Kidney tubule cell (primary cell): Measurements from ENCODE around the gene TCFL5.
A peak's percentile ranks its signal among the peaks of the same experiment; 100 is the strongest.

Experiments used
- DNase-seq: peaks from one replicate; pipeline ENCODE4 v3.0.0-alpha.2; 2018; ENCODE audit warnings: low spot score

The TCFL5 gene

DNA sequence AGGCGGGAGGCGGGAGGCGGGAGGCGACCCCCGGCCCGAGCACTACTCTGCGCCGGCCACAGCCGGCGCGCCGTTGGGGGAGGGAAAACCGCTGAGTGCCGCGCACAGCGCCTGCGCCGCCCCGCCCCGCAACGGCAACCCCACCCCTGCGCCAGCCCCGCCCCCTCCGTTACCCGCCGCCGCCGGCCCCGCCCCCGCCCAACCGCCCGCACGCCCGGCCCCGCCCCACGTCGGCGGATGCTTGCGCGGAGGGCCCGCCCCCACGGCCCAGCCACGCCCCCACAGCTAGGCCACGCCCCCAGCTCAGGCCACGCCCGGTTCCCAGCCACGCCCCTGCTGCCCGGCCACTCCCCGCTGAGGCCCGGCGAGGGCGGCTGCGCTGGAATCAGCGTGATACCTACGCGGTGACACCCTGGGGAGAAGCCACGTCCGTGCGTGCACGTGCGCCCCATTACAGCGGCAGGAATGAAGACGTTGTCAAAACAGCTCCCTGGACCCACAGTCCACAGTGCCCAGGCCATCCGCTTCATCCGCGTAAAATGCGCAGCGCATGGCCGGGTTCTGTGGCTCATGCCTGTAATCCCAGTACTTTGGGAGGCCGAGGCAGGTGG, at the start of gene TCFL5:
Gene TCFL5, minus strand, starts transcription at position 97 of the 611 bp plus-strand sequence. CDS start 152 bp downstream, outside the sequence.
- peak; percentile 89 for DNase-seq

- no peak for DNase-seq
Observed at GRCh38 chr20:62910777-62911497, 49.3 kb upstream of the TCFL5 start.

DNA sequence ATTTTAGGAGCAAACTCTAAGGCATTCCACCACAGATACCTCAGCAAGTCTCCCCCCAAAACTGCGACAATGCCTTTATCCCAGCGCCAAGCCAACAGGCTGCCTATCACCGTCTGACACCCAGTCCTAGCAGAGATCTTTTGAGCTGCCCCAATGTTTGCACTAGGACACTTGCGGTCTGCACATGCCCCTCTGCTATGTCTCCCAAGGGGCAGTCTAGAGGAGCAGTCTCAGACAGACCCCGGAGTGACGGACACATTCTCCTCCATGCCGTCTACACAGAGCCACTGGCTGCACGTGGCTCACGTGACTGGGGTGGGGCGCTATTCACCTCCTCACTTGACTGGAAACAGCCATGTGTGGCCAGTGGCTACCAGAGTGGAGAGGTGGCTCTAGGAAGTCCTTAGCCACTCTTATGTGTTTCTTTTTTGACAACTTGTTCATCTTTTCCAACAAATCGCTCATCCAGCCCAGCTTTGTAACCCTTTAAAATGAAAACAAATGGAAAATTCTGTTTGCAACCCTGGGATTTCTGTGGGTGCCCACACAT, 48.7 kb upstream of the TCFL5 start:
- DNase-seq: no peak

- DNase-seq: no peak
Observed at GRCh38 chr20:62908971-62909791, 47.6 kb upstream of the TCFL5 start.

DNA sequence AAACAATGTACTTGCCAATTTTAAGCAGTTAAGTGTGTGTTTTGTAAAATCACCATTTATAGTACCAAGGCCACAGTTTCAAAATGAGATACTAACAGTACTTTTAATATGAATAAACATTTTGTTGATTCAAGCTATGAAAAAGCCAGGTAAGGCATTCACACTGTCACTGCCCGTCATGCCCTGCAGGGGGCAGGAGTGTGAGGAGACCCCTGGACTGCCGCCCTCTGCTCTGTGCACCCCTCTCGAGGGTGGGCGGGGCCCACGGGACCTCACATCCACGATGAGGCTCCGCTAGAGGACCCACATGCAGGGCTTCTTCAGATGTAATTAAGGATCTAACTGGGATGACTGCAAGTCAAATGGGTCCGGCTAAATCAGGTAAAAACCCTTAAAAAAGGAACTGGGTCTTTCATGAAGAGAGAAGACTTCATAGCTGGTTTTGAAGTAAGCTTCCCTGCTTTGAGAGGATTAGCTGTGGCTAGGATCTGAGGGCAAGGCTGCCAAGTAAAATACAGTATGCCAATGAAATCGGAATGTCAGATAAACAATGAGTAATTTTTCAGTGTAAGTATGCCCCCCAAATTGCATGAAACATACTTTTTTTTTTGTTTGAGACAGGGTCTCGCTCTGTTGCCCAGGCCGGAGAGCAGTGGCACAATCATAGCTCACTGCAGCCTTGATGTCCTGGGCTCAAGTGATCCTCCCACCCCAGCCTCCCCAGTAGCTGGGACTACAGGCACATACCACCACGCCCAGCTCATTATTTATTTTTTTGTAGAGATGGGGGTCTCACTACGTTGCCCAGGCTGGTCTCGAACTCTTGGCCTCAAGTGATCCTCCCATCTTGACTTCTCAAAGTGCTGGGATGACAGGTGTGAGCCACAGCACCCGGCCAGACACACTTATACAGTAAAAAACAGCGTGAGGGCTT, 46.0 kb upstream of the TCFL5 start:
- no peak for DNase-seq

DNA sequence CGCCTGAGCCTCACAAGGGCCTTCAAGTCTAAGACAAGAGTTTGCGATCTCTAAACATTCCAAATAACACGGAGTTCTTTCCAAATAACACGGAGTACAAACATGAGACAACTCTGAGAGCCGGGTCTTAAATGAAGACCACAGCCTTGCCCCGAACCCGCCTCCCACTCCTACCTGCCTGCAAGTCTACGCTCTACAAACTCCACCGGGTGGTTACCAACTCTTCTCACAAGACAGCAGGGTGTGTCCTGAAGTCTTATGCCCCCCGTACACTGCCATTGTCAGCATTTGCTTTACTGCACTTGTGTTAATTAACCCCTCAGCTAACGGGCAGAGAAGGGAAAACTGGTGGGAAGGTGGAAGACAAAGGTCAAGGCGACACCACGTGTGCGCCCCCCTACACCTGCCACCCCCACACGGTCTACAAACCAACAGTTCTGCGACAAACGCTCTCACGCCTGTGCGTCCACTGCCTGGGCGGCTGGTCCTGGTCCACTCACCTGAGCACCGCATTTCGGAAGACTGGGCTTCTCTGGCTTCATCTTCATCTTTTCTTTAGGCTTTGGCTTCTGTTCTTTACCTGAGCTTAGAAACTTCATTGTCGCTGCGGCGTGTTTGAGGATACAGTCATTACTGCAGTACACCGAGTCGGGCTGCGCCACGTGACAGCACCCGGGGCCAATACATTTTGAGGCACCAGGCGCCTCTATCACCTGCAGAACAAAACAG, 45.2 kb upstream of the TCFL5 start:
- no peak for DNase-seq

DNA sequence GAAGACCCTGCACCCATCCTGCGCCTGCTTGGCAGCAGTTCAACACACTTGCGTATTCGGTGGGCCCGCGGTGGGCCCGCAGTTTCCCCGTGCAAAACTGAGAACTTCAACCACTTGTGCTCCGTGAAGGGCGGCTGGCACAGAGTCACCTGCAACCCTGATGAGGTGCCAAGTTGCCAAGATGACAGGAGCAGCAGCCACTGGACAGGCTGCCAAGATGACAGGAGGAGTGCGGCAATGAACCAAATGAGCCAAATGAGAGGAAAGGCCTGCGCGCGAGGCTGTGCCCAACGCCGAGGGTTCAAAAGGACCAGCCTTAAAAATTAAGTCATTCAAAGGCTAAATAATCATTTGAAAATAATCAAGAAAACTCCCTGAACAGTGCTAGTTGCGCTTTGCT, 44.6 kb upstream of the TCFL5 start:
- no peak for DNase-seq

DNA sequence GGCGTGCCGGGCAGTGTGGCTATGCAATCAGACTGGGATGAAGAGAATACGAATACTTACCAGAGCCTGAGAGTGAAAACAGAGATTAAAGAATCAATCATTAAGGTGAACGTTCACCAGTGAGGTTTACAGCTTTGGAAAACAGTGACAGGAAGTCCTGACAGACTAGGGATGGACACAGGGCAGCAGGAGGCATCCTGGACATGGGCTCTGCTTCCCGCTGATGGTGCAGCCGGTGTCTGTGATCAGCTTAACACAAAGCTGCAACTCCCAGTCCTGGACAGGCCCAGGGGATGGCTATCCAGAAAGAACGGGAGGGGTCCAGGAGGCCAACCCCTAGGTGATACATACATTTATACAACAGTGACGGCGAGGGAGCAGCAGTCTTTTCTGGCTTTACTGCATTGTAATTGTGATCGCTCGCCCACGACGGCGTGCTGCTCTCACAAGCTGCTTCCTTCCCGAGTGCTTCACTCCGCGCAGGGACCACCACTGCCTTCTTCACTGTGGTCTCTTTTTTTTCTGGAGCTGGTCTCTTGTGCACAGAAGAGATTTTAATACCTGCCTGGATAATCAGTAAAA, 44.0 kb upstream of the TCFL5 start:
- no peak for DNase-seq

GRCh38 chr20:62902926-62903615, 41.4 kb upstream of the TCFL5 start:
- DNase-seq: no peak

DNA sequence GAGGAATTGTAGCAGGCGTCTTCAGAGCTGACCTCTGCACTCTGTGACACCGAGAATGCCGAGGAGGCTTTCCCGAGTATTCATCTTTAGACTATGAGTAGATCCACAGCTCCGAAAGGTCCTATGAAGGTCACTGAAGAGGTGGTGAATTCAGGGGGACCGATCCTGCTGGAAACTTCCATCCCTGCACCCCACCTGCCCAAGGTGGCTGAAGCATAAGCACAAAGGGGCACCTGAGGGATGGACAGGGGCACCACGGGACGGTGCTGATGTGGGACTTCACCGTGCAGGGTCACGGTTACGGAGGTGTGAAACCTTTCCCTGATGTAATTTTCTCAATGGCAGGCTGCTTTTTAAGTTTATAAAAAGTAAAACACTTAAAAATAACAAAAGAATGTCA, 40.3 kb upstream of the TCFL5 start:
- DNase-seq: no peak

DNA sequence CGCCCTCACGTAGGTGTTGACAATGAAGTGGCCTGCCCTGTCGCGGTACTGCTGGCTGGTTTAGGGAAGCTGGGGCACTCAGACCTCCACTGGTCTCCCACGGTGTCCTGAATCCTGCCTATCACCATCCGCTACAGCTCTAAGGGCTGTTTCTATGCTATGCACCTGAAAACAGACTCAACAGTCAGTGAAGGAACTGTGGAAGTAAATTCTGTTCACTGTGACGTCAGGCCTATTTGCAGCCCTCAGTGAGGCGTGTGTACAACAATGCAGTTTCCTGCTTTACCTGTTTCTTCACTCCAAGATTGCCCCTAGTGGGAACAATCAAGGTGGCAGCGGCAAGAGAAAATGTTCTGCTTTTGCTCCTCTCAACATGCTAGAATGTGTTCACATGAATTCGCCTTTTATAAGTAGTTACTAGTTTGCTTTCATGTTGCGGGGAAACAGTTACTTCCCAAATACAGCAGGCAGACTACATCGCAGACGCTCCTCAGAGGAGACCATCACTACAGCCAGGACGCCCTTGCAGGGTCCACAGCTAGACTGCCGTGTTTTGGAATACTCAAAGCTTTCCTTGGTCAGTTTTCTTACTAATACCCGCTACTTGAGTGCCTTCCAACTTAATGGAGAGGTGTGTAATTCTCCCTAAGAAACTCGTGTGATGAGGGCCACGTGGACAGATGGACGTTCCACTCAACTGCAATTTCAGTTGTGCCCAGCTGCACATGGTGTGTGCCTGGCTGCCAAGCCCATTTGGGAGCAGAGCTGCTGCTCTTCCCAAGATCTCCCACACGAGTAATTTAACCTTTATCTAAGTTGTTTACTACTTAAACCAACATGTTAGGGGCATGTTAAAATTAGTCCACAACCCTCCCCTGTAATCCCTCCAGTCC, 39.3 kb upstream of the TCFL5 start:
- peak; percentile 66 for DNase-seq

DNA sequence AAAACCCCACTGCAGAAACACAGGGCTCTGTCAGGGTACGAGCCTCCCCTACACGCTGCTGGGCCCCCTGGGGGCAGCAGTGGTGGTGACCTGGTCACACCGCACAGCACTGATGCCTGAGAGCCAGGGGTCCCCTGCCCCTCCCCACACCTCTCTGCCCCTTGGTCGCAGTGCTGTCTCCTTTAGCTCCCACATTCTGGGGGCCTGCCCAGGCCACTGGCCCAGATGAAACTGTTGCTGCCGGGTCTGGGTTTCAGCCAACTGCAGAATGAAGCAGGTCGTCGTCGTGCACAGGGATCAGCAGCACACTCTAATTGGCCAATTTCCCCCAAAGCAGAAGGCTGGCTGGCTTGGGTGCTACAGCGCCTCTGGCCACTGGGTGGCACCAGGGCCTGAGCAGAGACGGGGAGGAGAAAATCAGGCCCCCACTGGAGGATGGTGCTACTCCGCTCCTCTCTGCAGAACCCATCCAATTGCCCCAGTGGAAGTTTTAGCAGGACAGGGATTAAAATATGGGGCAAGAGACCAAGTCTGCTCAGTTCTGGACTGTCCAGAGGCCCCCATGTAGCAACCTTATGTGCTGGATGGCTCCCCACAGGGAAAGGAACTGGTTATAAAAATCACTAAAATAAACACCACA, 38.5 kb upstream of the TCFL5 start:
- DNase-seq: peak; percentile 61

DNA sequence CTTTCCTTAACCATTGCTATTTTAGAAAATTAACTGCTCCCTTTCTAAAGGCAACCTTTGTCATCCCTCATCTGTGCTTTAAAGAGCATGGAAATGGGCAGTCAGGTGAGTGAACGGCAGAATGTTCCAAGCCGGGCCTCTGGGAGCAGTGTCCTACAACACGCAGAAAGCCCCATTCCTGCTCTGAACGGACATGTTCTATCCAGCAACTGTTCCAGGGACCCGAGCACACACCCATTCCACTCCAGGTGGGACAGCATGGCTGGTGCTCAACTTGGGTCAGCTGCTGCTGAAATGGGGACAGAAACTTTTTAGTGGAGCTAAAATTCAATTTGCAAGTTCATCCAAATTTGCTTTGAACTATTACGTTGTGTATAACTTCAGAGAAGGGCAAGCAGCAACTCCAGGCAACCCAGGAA, 38.0 kb upstream of the TCFL5 start:
- DNase-seq: no peak

DNA sequence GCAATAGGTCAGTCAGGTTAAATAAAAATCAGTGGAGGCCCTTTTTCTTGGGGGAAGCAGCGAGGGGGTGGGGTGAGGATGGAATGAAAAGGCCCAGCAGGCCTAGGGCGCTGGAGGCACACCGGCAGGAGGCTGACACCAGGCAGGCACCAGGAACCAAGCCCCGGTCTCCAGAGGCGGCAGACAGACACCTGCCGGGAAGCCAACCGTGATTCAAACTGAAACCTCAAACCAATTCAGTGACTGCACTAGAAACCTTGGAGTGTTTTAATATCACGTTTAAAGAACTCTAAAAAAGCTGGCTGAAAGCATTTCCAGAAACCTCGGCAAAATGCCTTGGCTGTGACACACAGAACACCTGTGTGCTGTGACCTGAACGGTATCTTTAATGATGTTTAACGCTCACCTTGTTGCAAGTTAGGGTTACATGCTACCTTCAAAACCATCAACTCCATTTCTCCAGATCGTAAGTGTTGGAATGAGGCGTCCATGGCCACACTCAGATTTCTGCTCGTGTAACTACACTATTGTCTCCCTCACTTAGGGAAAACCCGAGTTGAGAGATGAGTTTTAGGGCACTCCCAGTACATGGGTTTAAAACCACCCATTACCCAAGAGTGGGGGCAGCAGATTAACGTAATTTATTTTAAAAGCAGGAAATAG, 37.5 kb upstream of the TCFL5 start:
- DNase-seq: peak; percentile 30

DNA sequence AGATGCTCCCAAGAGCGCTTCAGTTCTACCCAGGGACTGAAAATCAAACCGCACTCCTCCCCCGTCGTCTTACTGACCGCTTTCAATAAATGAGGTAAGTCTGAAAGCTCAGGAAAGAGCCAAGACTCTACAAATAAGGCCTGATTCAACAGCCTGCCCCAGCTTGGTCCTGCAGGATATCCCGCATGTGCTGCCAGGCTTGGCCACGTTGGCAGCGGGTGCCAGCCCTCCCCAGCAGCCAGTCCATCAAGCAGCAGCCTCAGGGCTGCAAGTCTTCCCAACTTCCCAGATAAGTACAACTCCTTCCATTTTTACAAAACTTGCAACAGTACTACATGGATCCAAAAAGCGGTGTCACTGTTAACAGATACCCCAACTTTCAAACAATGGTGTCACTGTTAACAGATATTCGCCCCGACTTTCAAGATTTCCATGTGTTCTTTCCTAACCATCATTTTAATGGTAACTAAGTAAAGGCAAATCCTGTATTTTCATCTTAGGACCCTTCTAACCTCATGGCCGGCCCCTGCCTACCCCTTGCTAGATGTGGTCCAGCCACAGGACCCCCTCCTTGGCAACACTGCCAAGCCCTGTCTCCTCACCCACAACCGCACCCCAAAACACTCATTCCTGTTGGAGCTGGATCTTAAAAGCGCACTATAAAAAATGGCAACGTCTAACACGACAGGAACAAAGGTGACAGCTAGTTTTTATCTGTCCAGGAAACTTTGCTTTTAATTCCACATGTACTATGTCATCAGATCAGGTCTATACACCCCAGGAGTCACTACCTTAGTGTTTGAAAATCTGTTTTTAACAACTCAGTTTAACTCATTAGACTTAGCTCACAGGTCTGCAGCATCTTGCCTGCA, 36.7 kb upstream of the TCFL5 start:
- DNase-seq: no peak

DNA sequence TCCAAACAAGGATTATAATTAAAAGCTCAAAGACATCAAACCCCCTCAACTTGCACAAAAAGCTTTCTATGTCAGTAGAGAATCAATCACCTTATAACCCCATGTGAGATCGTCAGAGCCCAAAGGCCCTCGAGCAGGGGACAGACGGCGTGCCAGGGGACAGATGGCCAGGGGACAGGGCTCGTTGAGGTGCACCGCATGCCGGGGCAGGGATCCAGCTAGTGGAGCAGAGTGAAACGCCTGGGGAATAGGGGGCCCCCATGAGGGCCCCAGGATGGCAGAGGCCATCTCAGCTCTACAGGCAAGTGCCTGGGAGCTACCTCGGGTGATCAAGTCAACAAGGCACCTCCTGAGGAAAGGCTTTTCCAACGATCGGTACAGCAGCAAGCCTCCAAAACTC, 36.0 kb upstream of the TCFL5 start:
- no peak for DNase-seq

DNA sequence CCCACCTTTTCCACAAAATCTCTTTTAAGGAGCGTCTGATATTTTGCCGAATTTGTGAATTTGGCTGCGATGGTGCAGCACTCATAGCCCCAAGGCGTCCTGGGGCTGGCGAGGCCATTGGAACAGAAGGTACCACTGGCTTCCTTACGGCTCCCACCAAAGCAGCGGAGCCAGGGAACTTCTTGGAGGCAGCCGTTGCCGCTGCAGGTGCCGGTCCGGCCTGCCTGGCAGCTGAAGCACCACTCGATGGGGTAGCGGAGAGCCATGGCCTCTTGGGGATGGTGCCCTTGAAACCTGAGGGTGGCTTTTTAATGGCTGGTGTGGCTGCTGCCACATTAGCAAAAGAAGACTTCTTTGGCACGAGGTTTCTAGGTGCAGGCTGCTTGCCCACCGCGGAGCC, 34.9 kb upstream of the TCFL5 start:
- DNase-seq: no peak
